HG03469 (cell line): ENCODE data around the gene HELB.
A peak's percentile ranks its signal among the peaks of the same experiment; 100 is the strongest.

Source experiments
- ATAC-seq: cut with Tn5 transposase; IDR thresholded peaks from one replicate; pipeline ENCODE4 v1.9.1; 2021; ENCODE audit warnings: mild to moderate bottlenecking, moderate library complexity, moderate number of reproducible peaks; ENCODE audit not compliant: unreplicated experiment

HELB gene

GRCh38 chr12:66301944-66302826 lies at the start of gene HELB:
TSS of gene HELB (plus strand) at chr12:66302493. CDS start at chr12:66302604, 111 bp downstream.
- ATAC-seq: peak; percentile 86

DNA sequence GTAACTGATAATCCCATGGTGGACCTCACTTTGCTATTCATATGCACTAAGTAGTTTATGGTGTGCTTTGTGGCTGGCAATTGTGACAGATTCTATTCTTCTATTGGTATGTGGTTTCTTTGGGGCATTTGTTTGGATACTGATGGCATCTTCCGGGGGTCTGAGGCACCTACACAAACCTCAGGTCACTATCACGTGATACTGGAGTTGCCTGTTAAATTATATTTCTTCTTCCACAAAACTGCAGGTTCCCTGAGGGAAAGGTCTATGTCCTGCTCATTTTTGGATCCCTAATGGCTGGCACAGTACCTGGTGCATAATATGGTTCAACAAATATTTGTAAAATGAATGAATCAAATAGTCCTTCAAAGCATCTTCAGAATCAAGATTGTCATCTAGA lies 49.5 kb upstream of the HELB start:
- no peak for ATAC-seq

- no peak for ATAC-seq
Observed at GRCh38 chr12:66255737-66256136, 46.6 kb upstream of the HELB start.

DNA sequence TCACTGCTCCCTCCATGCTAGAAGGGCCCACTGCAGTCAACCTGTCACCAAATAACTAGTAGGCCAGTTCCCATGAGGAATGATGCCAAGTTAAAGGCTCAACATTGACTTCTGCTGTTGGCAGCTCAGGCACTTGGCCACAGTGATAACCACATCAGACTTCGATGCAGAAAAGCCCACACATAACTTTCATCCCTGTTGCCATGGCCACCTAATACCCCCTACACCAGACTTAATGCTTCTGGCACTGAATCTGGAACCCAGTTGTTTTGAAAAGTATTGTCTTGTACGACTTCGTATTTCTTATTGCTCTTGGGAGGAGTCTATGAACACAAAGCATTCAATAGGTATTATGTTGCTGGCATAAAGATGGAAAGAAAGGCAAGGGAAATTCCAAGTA lies 44.3 kb upstream of the HELB start:
- no peak for ATAC-seq

- no peak for ATAC-seq
Observed at GRCh38 chr12:66262737-66263136, 39.6 kb upstream of the HELB start.

DNA sequence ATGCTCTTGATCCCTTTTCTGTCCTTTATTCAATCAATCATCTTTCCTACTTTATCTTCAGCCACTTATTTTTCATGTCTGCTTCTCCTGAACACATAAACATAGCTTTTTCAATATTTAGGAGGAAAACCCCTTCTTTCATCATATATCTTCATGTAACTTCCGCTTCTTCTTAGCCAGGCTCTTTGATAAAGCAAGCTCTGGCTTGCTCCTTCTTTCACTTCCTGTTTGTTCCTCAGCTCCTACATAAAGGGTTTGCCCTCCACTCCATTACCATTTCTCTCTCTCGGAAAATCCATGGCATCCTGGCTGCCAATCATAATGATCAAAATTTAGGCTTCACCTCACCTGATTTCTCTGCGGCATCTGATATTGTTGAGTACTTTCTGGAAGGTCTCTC lies 33.7 kb upstream of the HELB start:
- ATAC-seq: no peak

DNA sequence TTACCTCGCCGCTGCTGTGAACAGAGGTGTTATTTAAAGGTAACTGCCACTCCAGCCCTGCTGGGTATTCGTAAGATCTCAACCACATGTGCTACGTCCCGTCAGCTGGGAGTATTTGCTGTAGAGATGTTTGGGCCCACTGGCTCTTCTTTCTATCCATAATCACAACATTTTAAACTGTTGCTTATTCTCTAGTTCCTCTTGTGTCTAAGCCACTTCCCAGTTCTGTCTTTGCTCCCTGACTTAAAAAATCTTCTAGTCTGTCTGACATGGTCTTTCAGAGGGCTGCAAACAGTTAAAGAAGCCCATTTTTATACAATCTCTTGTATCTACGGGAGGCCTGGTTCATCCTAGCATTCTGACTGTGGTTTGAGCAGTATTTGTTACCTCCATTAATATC lies 33.2 kb upstream of the HELB start:
- no peak for ATAC-seq

GRCh38 chr12:66269757-66270383 lies 32.4 kb upstream of the HELB start:
- ATAC-seq: peak; percentile 60

- ATAC-seq: no peak
Observed at GRCh38 chr12:66270613-66271012, 31.7 kb upstream of the HELB start.

DNA sequence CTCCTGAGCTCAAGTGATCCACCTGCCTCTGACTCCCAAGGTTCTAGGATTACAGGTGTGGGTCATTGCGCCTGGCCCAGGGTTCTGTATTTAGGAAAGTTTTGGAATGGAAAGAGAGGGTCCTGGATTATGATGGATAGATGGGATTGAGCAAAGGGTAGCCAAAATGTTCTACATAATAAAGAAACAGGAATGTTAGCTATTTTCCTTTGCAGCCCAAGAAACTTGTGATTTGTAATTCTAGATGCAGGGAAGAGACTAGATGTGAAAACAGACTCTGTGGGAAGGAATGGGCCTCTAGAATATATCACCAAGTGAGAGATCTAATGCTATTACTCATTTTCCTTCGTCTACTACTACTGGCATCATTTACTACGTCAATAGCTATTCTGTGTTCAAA lies 29.6 kb upstream of the HELB start:
- ATAC-seq: no peak

DNA sequence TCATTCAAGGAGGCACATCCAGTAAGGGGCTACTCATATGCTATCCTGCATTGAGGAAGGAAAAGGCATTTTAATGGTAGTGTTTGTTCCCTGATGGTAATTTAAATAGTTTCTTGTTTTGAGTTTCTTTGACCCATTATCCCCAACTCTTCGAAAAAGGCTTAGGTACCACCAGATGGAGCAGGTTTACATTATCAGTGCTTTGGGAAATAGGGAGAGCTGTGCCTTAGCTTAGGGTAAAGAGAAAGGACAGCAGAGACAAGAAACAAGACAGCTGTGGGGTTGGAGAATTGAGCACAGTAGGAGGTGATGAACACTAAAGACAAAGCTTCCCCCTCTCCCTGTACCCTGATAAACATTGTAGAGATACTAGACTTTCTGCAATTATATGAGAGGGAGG lies 29.1 kb upstream of the HELB start:
- no peak for ATAC-seq

GRCh38 chr12:66275040-66275439 lies 27.3 kb upstream of the HELB start:
- no peak for ATAC-seq

DNA sequence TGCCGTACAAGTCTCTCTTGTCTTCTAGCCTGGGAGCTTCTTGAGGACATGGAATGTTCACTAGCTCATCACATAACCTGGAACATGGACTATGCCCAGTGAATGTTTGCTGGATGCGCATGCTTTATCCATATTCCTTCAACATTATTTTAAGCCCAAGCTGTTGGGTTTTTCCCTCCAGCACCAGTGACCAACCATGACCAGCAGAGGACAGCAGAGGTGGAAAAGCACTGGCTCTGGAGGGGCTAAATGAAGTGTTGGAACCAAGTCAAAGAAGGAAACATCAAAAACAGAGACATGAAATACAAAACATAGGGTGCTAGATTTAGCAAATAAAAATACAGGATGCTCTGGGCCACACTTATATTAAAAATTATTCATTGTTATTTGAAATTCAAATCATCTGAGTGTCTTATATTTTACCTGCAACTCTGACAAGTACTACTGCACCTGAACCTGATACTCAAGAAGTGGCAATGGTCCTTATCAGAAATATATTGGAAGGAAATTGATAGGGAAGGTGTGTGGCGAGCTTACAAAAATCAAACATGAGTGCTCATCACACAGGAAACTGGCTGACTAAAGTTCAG lies 23.1 kb upstream of the HELB start:
- no peak for ATAC-seq

GRCh38 chr12:66280561-66280960 lies 21.7 kb upstream of the HELB start:
- no peak for ATAC-seq

- ATAC-seq: no peak
Observed at GRCh38 chr12:66282244-66282643, 20.0 kb upstream of the HELB start.

- ATAC-seq: no peak
Observed at GRCh38 chr12:66287275-66287674, 15.0 kb upstream of the HELB start.

- no peak for ATAC-seq
Observed at GRCh38 chr12:66288121-66288520, 14.2 kb upstream of the HELB start.

DNA sequence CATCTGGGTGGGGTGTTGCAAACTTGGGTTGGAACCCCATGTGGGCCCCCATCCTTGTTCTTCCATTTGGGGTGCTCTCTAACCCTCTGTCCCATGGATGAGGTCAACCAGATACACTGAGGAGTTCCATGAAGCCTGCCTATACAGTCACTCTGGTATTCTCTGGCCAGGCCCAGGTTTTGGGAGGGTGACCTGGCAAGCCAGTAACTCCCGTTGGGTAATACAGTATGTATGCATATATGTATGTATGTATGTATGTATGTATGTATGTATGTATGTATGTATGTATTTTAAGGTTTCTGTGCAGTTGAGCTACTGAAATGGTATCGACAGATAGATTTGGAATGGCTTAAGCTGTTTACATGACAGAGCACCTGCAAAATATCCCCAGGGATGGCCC lies 12.8 kb upstream of the HELB start:
- no peak for ATAC-seq

DNA sequence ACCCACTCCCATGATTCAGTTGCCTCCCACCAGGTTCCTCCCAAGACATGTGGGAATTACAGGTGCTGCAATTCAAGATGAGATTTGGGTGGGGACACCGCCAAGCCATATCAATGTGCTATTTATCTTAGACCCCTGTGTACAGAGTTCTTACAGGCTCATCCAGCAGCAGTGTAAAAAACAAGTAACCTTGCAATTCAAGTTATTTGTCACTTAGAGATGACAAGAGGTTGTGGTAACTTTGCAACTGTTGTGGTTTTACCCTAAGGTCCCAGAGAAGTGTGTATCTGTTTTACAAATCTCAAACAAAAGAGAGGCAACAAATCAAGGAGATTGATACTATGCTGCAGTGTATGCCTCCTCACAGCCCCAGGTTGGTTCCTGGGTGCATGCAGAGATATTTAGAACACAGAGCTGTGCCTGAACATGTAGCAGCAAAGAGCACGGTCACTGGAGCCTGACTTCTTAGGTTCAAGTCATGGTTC lies 11.5 kb upstream of the HELB start:
- ATAC-seq: peak; percentile 44

DNA sequence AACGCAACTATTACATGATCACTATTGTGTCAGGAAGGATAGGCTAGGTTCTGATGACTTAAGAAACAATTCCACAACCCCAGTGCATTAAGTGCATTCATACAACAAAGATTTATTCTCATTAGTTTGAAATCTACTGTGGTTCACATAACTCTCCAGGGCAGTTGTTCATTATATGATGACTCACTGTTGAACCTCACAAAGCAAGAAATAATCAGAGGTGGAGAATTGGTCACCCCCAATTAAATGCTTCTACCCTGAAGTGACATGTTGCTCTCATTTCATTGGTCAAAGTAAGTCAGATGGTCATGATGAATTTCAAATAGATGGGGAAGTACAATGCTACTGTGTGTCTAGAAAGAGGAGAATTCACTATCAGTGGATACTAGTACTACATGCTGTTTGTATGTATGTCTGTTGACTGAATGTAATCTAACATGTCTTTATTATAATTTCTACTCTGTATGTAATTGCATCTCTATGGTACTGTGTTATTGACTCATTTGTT lies 6.1 kb upstream of the HELB start:
- ATAC-seq: no peak

DNA sequence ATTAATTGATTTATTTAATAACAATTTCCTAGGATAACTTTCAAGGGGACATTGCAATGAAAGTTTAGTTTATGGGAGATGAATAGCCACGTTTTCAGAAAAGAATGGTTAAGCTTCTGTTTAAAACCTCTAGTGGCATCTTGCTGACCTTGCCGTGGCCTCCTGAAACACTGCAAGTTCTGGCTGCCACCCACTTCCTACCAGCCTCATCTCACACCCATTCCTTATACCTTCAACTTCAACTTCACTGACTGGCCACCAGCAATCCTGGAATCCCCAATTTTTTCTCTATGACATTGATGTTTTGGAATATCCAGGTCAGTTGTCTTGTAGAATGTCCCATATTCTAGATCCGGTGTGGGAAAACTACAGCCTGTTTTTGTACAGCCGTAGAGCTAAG lies 5.2 kb upstream of the HELB start:
- ATAC-seq: no peak

DNA sequence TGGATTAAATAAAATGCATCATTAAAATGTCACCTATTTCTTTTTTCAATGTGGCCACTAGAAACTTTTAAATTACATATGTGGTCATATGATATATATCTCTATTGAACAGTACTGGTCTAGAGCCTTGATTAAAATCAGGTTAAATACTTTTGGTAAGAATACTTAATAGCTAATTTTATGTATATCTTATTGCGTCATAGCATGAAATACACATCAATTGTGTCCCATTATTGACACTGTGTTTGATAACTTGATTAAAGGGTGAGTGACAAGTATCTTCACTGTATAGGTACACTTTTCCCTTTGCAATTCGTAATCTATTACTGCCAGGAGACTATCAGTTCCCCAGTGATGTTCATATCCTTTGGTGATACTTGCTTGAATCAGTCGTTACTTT lies 4.4 kb upstream of the HELB start:
- ATAC-seq: no peak
